GM12892 (cell line): Measurements from ENCODE around the gene CBX3.
"Not testable (repeated sequence)": the region's sequence is repeated elsewhere in the genome, so short reads cannot be mapped to it uniquely, and the experiment has no call there.

Experiments used
- DNase-seq: peaks from one replicate; pipeline ENCODE4 v3.0.0; 2011; ENCODE audit not compliant: insufficient read length
- FAIRE-seq: peaks from 2 replicates; lab custom pipeline; 2011; peaks lifted over from hg19 to GRCh38; lab: Jason Lieb, UNC
- POLR2A ChIP-seq: IDR thresholded peaks from 2 replicates; pipeline ENCODE4 v1.6.1; 2011; ENCODE audit warnings: low read depth, low read length, control low read depth
- POLR2AphosphoS5 ChIP-seq: IDR thresholded peaks from 2 replicates; pipeline ENCODE4 v1.6.1; 2011; ENCODE audit warnings: low read depth, low read length, control low read depth
- TAF1 ChIP-seq: IDR thresholded peaks from 2 replicates; pipeline ENCODE4 v1.6.1; 2011; ENCODE audit warnings: low read depth, mild to moderate bottlenecking, control low read depth, low read length, borderline replicate concordance

CBX3 gene

GRCh38 chr7:26193432-26194207, 7.9 kb upstream of the CBX3 start:
- DNase-seq (no peak), FAIRE-seq (no peak)
- TF ChIP-seq POLR2A: 0 out of 2 replicates have a peak, but pooled peaks have one; percentile 1
- TF ChIP-seq TAF1: no peak

GRCh38 chr7:26194764-26195163, 6.8 kb upstream of the CBX3 start:
- not testable (repeated sequence) for FAIRE-seq, DNase-seq

GRCh38 chr7:26195182-26195581, 6.4 kb upstream of the CBX3 start:
- DNase-seq (no peak), FAIRE-seq (no peak)
- TF ChIP-seq POLR2AphosphoS5 (peak; percentile 44; the same call in 1 of the 2 replicates), TAF1 (no peak)

GRCh38 chr7:26195867-26196657, 5.5 kb upstream of the CBX3 start:
- FAIRE-seq (no peak), DNase-seq (no peak)
- TF ChIP-seq TAF1: no peak
- TF ChIP-seq POLR2AphosphoS5: peak; percentile 21; the same call in 1 of the 2 replicates
- 0 out of 2 replicates have a peak, but pooled peaks have one; percentile 13 for TF ChIP-seq POLR2A

GRCh38 chr7:26197153-26198115, 4.1 kb upstream of the CBX3 start:
- DNase-seq: no peak

GRCh38 chr7:26198133-26198780, 3.3 kb upstream of the CBX3 start:
- FAIRE-seq: no peak
- no peak for DNase-seq

More at GRCh38 chr7:26197153-26198115, 4.1 kb upstream of the CBX3 start:
- FAIRE-seq: no peak
- TF ChIP-seq POLR2A (peak; percentile 44; the same call in 1 of the 2 replicates), POLR2AphosphoS5 (peak; percentile 61; the same call in 1 of the 2 replicates), TAF1 (no peak)

GRCh38 chr7:26198781-26199169, 2.8 kb upstream of the CBX3 start:
- 0 out of 2 replicates have a peak, but pooled peaks have one; percentile 16 for TF ChIP-seq POLR2AphosphoS5
- TF ChIP-seq POLR2A: no peak
- TF ChIP-seq TAF1: no peak
- DNase-seq (no peak), FAIRE-seq (no peak)

More at GRCh38 chr7:26198133-26198780, 3.3 kb upstream of the CBX3 start:
- TF ChIP-seq TAF1: no peak
- TF ChIP-seq POLR2A: peak; percentile 42; the same call in 1 of the 2 replicates
- TF ChIP-seq POLR2AphosphoS5: no peak

- DNase-seq (no peak), FAIRE-seq (no peak)
- TF ChIP-seq POLR2AphosphoS5 (no peak; the same call in 1 of the 2 replicates), POLR2A (no peak), TAF1 (peak; percentile 6; the same call in 1 of the 2 replicates)
These were observed 2.1 kb upstream of the CBX3 start for GRCh38 chr7:26199301-26200037.

- DNase-seq (peak; percentile 14), FAIRE-seq (no peak)
- TF ChIP-seq TAF1 (no peak), POLR2A (no peak; the same call in 1 of the 2 replicates), POLR2AphosphoS5 (no peak)
These were observed 1.5 kb upstream of the CBX3 start for GRCh38 chr7:26200038-26200443.
